Activated naive CD4-positive, alpha-beta T cell treated with anti-CD3 and anti-CD28 coated beads, Interleukin-2, amount 10 ng/mL, durations not matched to agents 7 days and 5 days (primary cell): Measurements from ENCODE around the gene OR52A1.
"Not testable (repeated sequence)": the region's sequence is repeated elsewhere in the genome, so short reads cannot be mapped to it uniquely, and the experiment has no call there.

Experiments
- CTCF ChIA-PET: fragments of 350-600 bp; sonication (Branson Sonifier 250); formaldehyde crosslinking; loops from one replicate; lab custom pipeline; 2021; ENCODE audit warnings: antibody characterized with exemption; lab: Charles Lee
- DNase-seq: peaks from one replicate; pipeline ENCODE4 v3.0.0-alpha.2; 2020
- H3K27ac Mint-ChIP-seq: one replicate; pipeline ENCODE4 v1.8.0; 2021; ENCODE audit warnings: mild to moderate bottlenecking, moderate library complexity, mixed read lengths
- H3K27me3 Mint-ChIP-seq: one replicate; pipeline ENCODE4 v1.8.0; 2021; ENCODE audit warnings: mild to moderate bottlenecking, mixed read lengths
- H3K36me3 Mint-ChIP-seq: one replicate; pipeline ENCODE4 v1.8.0; 2021; ENCODE audit warnings: mixed read lengths
- H3K4me1 Mint-ChIP-seq: one replicate; pipeline ENCODE4 v1.8.0; 2021; ENCODE audit warnings: mixed read lengths
- H3K4me3 Mint-ChIP-seq: one replicate; pipeline ENCODE4 v1.8.0; 2021; ENCODE audit warnings: mild to moderate bottlenecking, moderate library complexity, mixed read lengths
- H3K9me3 Mint-ChIP-seq: one replicate; pipeline ENCODE4 v1.8.0; 2021; ENCODE audit warnings: mixed read lengths

Gene OR52A1

GRCh38 chr11:5160217-5160616 is 5.7 kb upstream of the OR52A1 start:
- H3K27ac Mint-ChIP-seq, H3K4me1 Mint-ChIP-seq, DNase-seq, H3K36me3 Mint-ChIP-seq, H3K4me3 Mint-ChIP-seq, CTCF ChIA-PET, H3K27me3 Mint-ChIP-seq, H3K9me3 Mint-ChIP-seq: not testable (repeated sequence)

- Mint-ChIP-seq H3K27ac (no peak overlapping the region), H3K4me1 (no peaks in the 10 kb centered on the region), H3K27me3 (no peaks in the 10 kb centered on the region), H3K36me3 (no peaks in the 10 kb centered on the region), H3K4me3 (no peak overlapping the region), H3K9me3 (no peaks in the 10 kb centered on the region)
- no peak for DNase-seq
- CTCF ChIA-PET: no interaction called here
Measured at GRCh38 chr11:5159806-5160205, 5.2 kb upstream of the OR52A1 start.

- DNase-seq: no peak
- CTCF ChIA-PET: no interaction called here
- no peaks in the 10 kb centered on the region for H3K36me3 Mint-ChIP-seq
- no peaks in the 10 kb centered on the region for H3K4me1 Mint-ChIP-seq
- H3K27me3 Mint-ChIP-seq: no peaks in the 10 kb centered on the region
- no peak overlapping the region for H3K4me3 Mint-ChIP-seq
- H3K27ac Mint-ChIP-seq: no peak overlapping the region
- H3K9me3 Mint-ChIP-seq: no peaks in the 10 kb centered on the region
Measured at GRCh38 chr11:5153574-5154431, 754 bp downstream of the OR52A1 start.

- Mint-ChIP-seq H3K9me3 (no peaks in the 10 kb centered on the region), H3K27me3 (no peaks in the 10 kb centered on the region)
Measured at GRCh38 chr11:5151713-5152153, 2.8 kb downstream of the OR52A1 start.

GRCh38 chr11:5144206-5144605 is 10.4 kb downstream of the OR52A1 start:
- CTCF ChIA-PET, H3K36me3 Mint-ChIP-seq, DNase-seq, H3K4me1 Mint-ChIP-seq, H3K27ac Mint-ChIP-seq, H3K27me3 Mint-ChIP-seq, H3K9me3 Mint-ChIP-seq, H3K4me3 Mint-ChIP-seq: not testable (repeated sequence)

More at GRCh38 chr11:5151713-5152153, 2.8 kb downstream of the OR52A1 start:
- no peak for DNase-seq
- no peak overlapping the region for H3K4me3 Mint-ChIP-seq
- CTCF ChIA-PET: no interaction called here
- H3K4me1 Mint-ChIP-seq: no peaks in the 10 kb centered on the region
- no peak overlapping the region for H3K27ac Mint-ChIP-seq
- no peaks in the 10 kb centered on the region for H3K36me3 Mint-ChIP-seq

- Mint-ChIP-seq H3K36me3 (no peaks in the 10 kb centered on the region), H3K9me3 (no peaks in the 10 kb centered on the region), H3K4me1 (no peaks in the 10 kb centered on the region), H3K27me3 (no peaks in the 10 kb centered on the region), H3K27ac (no peak within 1 kb of the TSS), H3K4me3 (no peak within 1 kb of the TSS)
- no peak for DNase-seq
- CTCF ChIA-PET: no interaction called here
Measured at GRCh38 chr11:5137996-5138395, 16.6 kb downstream of the OR52A1 start, which contains the start of gene OR52A5. OR52A5 (minus strand) TSS chr11:5138356; CDS start chr11:5132642, 5,714 bp downstream.

- no peaks in the 10 kb centered on the region for H3K4me1 Mint-ChIP-seq
- H3K4me3 Mint-ChIP-seq: no peak overlapping the region
- DNase-seq: no peak
- H3K27ac Mint-ChIP-seq: no peak overlapping the region
- CTCF ChIA-PET: no interaction called here
- no peaks in the 10 kb centered on the region for H3K36me3 Mint-ChIP-seq
- H3K9me3 Mint-ChIP-seq: no peaks in the 10 kb centered on the region
- no peaks in the 10 kb centered on the region for H3K27me3 Mint-ChIP-seq
Measured at GRCh38 chr11:5137014-5137413, 17.5 kb downstream of the OR52A1 start.

- H3K4me3 Mint-ChIP-seq: no peak overlapping the region
- DNase-seq: no peak
- H3K4me1 Mint-ChIP-seq: no peaks in the 10 kb centered on the region
- no peaks in the 10 kb centered on the region for H3K27me3 Mint-ChIP-seq
- H3K27ac Mint-ChIP-seq: no peak overlapping the region
- CTCF ChIA-PET: no interaction called here
- no peaks in the 10 kb centered on the region for H3K36me3 Mint-ChIP-seq
- H3K9me3 Mint-ChIP-seq: no peaks in the 10 kb centered on the region
Measured at GRCh38 chr11:5136261-5136660, 18.3 kb downstream of the OR52A1 start.

- Mint-ChIP-seq H3K27me3 (no peaks in the 10 kb centered on the region), H3K27ac (no peak overlapping the region), H3K4me1 (no peaks in the 10 kb centered on the region), H3K4me3 (no peak overlapping the region), H3K9me3 (no peaks in the 10 kb centered on the region), H3K36me3 (no peaks in the 10 kb centered on the region)
- no peak for DNase-seq
- CTCF ChIA-PET: no interaction called here
Measured at GRCh38 chr11:5131584-5132335, 22.8 kb downstream of the OR52A1 start.

- H3K36me3 Mint-ChIP-seq: no peaks in the 10 kb centered on the region
- H3K4me1 Mint-ChIP-seq: no peaks in the 10 kb centered on the region
- DNase-seq: no peak
- no peak overlapping the region for H3K27ac Mint-ChIP-seq
- no peaks in the 10 kb centered on the region for H3K9me3 Mint-ChIP-seq
- H3K4me3 Mint-ChIP-seq: no peak overlapping the region
- no peaks in the 10 kb centered on the region for H3K27me3 Mint-ChIP-seq
- CTCF ChIA-PET: no interaction called here
Measured at GRCh38 chr11:5129457-5129877, 25.1 kb downstream of the OR52A1 start.

- CTCF ChIA-PET: interaction anchor here (0.7 to 1.5 kb wide), 4 partner anchors 12 to 682 kb away, joined by 3 to 6 read pairs (median 3); no protein-coding TSS in a partner anchor
- no peaks in the 10 kb centered on the region for H3K36me3 Mint-ChIP-seq
- DNase-seq: no peak
- no peak overlapping the region for H3K4me3 Mint-ChIP-seq
- no peaks in the 10 kb centered on the region for H3K4me1 Mint-ChIP-seq
- H3K27ac Mint-ChIP-seq: no peak overlapping the region
- no peaks in the 10 kb centered on the region for H3K27me3 Mint-ChIP-seq
- H3K9me3 Mint-ChIP-seq: no peaks in the 10 kb centered on the region
Measured at GRCh38 chr11:5124891-5125620, 29.5 kb downstream of the OR52A1 start.

- peak; percentile 66 for DNase-seq
Measured at GRCh38 chr11:5123802-5124521, 30.6 kb downstream of the OR52A1 start.

GRCh38 chr11:5118893-5119292 is 35.7 kb downstream of the OR52A1 start:
- CTCF ChIA-PET: interaction anchor here (0.7 to 1.0 kb wide), 2 partner anchors 52 to 172 kb away, joined by 3 read pairs; no protein-coding TSS in a partner anchor
- Mint-ChIP-seq H3K9me3 (no peaks in the 10 kb centered on the region), H3K27ac (no peak overlapping the region), H3K27me3 (no peaks in the 10 kb centered on the region), H3K4me3 (no peak overlapping the region), H3K4me1 (no peaks in the 10 kb centered on the region), H3K36me3 (no peaks in the 10 kb centered on the region)
- no peak for DNase-seq

More at GRCh38 chr11:5123802-5124521, 30.6 kb downstream of the OR52A1 start:
- Mint-ChIP-seq H3K4me3 (no peak overlapping the region), H3K27ac (no peak overlapping the region), H3K4me1 (no peaks in the 10 kb centered on the region), H3K36me3 (no peaks in the 10 kb centered on the region), H3K27me3 (no peaks in the 10 kb centered on the region), H3K9me3 (no peaks in the 10 kb centered on the region)
- CTCF ChIA-PET: interaction anchor here (0.8 to 1.5 kb wide), 3 partner anchors 10 to 683 kb away, joined by 3 read pairs; no protein-coding TSS in a partner anchor
